Esophagus (tissue), 2 donors: Measurements from ENCODE around the gene HRH3. TPM values are rescaled to one million over a fixed set of nuclear protein-coding genes. Genes with fewer than 3 reads are reported as not detected.

ENCODE experiments used
- H3K27ac ChIP-seq, 2 donors: one replicate each; pipeline ENCODE4 v1.5.1; 2013; ENCODE audit warnings: low read depth in 2 of 2, mild to moderate bottlenecking in 2 of 2, inconsistent platforms in 1 of 2, low read length in 1 of 2, moderate library complexity in 1 of 2
- H3K27me3 ChIP-seq, 2 donors: one replicate each; pipeline ENCODE4 v1.6.1; 2013; ENCODE audit warnings: low read length in 2 of 2, control low read depth in 1 of 2, mild to moderate bottlenecking in 1 of 2; ENCODE audit not compliant: insufficient read depth in 2 of 2, control insufficient read depth in 1 of 2
- H3K36me3 ChIP-seq, 2 donors: one replicate each; pipeline ENCODE4 v1.6.1; 2013; ENCODE audit warnings: low read length in 1 of 2; ENCODE audit not compliant: control insufficient read depth in 2 of 2, insufficient read depth in 2 of 2
- H3K4me1 ChIP-seq, 2 donors: one replicate each; pipeline ENCODE4 v1.6.1; 2013; ENCODE audit warnings: low read length in 1 of 2; ENCODE audit not compliant: control insufficient read depth in 2 of 2, insufficient read depth in 2 of 2
- H3K4me3 ChIP-seq, 2 donors: one replicate each; pipeline ENCODE4 v1.5.1; 2013; ENCODE audit warnings: low read length in 2 of 2, mild to moderate bottlenecking in 2 of 2, low read depth in 1 of 2, moderate library complexity in 1 of 2
- H3K9me3 ChIP-seq, 2 donors: one replicate each; pipeline ENCODE4 v1.6.1; 2013; ENCODE audit warnings: mild to moderate bottlenecking in 2 of 2, low read depth in 1 of 2, low read length in 1 of 2, moderate library complexity in 1 of 2; ENCODE audit not compliant: control insufficient read depth in 2 of 2, insufficient read depth in 1 of 2
- WGBS, 2 donors: extraction: QIAGEN DNeasy Blood & Tissue Kit; methylation state at CpG; one replicate each; pipeline ENCODE4 v1.1.7; 2013; 5-methylcytosine and 5-hydroxymethylcytosine counted together
- polyA plus RNA-seq, 2 donors: library from polyadenylated mRNA; stranded (reverse); fragments of 200-250 nt; gene quantifications; one replicate each; pipeline ENCODE4 v1.2.3, GENCODE V29; 2013
- donor health status: healthy with polysubstance abuse.
- donor health status: Bipolar disorder and iron deficiency.

The HRH3 gene
- polyA plus RNA-seq, 2 donors: 0.02 TPM; not detected in 1

DNA sequence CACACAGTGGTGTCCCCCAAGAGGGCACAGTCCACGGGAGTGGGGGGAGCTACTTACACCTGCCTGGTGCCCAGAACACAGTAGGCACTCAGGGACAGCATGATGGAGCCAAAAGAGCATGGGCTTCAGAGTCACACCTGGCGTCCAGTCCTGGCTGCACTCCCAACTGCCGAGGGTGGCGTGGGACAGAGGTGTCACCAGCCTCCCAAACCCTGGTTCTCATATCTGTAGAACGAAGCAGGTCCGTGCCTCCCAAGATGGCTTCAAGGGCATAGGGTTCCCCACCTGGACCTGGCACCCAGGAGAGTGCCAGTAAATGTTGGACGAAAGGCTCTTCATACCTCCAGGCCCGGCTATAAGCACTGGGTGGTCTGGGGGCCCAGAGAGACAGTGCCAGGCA lies 8.9 kb downstream of the HRH3 start:
- Histone ChIP-seq H3K4me1 (no peaks in the 10 kb centered on the region), H3K9me3 (peaks cover 0 to 2% of the 10 kb centered on the region in 2 donors), H3K27ac (no peak overlapping the region), H3K4me3 (no peak overlapping the region), H3K36me3 (no peaks in the 10 kb centered on the region), H3K27me3 (peaks cover 4% of the 10 kb centered on the region in 2 donors)
- 76 to 77% methylated on average over 8 of the region's 8 CpGs for WGBS, 2 donors

DNA sequence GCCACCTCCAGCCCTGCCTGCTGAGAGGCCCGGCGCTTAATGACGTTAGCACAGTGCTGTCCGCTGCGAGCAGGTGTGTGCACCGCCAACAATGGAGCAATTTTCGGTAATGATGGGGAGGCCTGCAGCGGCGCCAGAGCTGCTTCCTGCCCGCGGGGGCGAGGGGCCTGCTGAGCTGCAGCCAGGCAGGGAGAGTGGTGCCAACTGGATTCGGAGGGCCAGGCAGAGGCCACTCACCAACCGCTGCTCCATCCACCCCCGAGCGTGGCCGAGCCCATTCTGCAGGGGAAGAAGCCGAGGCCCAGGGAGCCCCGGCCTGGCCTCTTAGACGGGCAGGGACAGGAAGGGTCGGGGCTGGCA lies 9.6 kb downstream of the HRH3 start:
- Histone ChIP-seq H3K9me3 (peaks cover 0 to 2% of the 10 kb centered on the region in 2 donors), H3K36me3 (no peaks in the 10 kb centered on the region), H3K4me1 (no peaks in the 10 kb centered on the region), H3K27ac (no peak overlapping the region), H3K4me3 (no peak overlapping the region), H3K27me3 (peaks cover 2 to 4% of the 10 kb centered on the region in 2 donors)
- 52 to 60% methylated on average over 21 of the region's 21 CpGs for WGBS, 2 donors

DNA sequence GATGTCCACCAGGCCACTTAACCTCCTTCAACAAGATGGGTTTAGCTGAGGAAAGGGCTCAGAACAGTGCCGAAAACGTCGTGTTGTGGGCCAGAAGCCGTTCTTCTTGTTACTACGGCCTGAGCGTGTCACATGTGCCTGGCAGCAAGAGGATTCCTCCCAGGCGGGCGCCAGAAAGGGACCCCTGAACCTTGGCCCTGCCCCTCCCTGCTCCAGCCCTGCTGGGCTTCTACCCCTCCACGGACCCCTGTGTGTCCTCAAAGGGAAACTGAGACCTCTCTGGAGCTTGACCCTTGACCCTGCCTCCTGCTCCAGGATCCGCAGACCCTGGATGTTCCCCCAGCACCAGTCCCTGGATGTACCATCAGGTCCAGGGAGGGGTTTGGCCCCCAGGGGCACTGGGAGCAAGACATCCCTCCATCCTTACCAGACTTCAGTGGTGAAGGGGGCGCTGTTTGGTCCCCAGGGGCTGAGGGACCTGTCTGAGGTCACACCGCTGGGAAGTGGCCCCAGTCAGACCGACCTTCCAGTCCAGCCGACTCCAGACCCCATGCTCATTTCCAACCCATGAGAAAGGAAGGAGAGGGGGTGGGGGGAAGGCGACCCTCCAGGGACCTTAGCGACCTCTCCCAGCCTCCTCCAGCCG lies 10.1 kb downstream of the HRH3 start:
- peaks cover 2 to 4% of the 10 kb centered on the region in 2 donors for H3K27me3 ChIP-seq

DNA sequence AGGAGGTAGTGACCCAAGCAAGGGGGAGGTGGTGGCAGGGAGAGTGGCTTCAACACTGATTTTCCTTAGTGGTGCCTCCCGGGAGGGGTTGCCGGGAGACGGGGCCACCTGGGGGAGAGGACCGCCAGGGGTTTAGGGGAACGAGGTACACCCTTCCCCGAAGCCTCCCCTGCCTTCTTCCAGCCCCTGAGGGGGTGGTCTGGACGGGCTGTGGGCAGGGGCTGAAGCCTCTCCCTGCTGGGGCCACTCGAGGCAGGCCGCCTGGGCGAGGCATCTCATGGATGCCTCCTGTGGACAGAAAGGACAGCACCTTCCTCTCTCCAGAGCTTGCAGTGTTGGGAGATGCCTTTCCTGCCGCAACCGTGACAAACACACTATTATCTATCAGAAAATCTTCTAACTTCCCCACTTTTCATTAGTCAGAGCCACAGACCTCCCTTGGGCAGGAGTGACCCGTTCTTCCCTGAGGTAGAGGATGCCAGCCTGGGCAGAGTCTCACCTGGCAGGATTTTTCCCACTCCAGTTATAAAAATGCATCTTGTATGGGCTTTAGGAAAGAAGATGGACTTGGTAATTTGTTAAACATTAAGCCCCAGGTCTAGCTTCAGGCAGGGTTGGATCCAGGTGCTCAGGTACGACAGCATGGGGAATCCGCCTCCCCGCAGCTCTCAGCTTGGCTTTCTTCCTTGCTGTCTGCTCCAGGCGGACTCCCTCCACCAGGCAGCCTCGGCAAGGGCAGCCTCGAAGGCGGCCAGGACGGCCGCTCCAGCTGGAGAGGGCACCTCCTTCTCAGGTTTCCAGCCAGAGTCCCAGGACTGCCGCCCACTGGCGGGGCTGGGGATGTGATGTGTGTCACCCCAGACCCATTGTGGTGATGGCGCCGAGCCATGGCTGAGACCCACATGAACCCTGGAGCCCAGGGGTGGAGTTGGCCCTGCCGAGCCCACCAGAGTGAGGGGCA lies 11.0 kb downstream of the HRH3 start:
- peaks cover 0 to 4% of the 10 kb centered on the region in 2 donors for H3K27me3 ChIP-seq
- H3K27ac ChIP-seq: no peak overlapping the region
- WGBS, 2 donors: 24 to 27% methylated on average over 27 of the region's 27 CpGs
- peaks cover 0 to 2% of the 10 kb centered on the region in 2 donors for H3K9me3 ChIP-seq
- H3K36me3 ChIP-seq: no peaks in the 10 kb centered on the region
- no peaks in the 10 kb centered on the region for H3K4me1 ChIP-seq
- H3K4me3 ChIP-seq: no peak overlapping the region

More for the DNA sequence above, 10.1 kb downstream of the HRH3 start:
- Histone ChIP-seq H3K4me1 (no peaks in the 10 kb centered on the region), H3K27ac (no peak overlapping the region), H3K4me3 (no peak overlapping the region), H3K9me3 (peaks cover 0 to 2% of the 10 kb centered on the region in 2 donors), H3K36me3 (no peaks in the 10 kb centered on the region)
- WGBS, 2 donors: 52 to 60% methylated on average over 17 of the region's 17 CpGs

DNA sequence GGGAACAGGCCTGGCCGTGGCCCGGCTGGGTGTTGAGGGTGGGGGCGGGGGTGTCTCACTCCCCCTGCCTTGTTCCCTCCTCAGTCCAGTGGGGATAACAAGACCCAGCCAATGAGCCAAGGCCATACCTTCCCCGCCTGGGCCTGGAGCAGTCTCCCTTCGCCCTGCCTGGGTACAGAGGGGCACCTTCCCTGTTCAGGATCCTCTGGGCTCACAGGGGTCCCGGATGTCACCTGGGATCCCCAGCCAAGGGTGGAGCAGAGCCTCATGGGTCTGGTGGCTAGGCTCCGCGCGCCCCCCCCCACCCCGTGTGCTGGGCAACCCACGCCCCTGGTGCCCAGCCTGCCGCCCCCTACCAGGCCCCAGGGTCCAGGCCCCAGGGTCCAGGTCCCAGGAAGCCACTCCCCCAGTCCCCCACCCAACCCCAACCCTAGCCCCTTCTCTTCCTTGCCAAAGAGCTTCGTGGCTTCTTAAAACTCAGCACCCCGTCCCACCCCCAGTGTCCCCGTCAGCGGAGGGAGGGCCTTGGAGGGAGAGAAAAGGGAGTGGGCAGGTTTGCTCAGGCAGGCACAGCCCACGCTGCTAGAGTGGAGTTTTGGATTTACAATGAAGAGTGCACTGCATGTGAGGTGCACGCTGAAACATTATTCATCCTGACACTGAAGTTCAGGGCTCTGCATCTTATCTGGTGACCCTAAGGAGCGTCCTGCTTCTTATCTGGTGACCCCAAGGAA lies 11.8 kb downstream of the HRH3 start:
- Histone ChIP-seq H3K36me3 (no peaks in the 10 kb centered on the region), H3K9me3 (peaks cover 0 to 2% of the 10 kb centered on the region in 2 donors), H3K4me1 (no peaks in the 10 kb centered on the region), H3K4me3 (no peak overlapping the region), H3K27ac (no peak overlapping the region), H3K27me3 (peaks cover 0 to 4% of the 10 kb centered on the region in 2 donors)
- 54 to 64% methylated on average over 18 to 19 of the region's 19 CpGs for WGBS, 2 donors

DNA sequence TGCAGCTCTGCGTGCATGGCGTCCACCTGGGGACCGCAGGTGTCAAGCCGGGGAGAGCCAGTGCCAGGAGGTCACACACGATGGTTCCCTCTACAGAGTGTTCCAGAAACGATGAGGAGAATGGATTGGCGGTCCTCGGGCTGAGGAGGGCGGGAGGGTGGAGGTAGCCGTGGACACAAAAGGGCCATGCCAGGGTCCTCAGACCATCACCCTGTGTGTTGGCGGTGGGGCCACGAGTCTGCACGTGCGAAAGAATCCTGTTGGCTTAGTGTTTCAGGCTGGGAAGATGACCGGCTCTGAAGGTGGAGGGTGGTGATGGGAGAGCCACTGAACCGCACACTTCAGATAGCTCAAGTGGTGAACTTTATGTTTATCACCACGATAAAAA lies 13.7 kb downstream of the HRH3 start:
- peaks cover 3 to 9% of the 10 kb centered on the region in 2 donors for H3K36me3 ChIP-seq
- WGBS, 2 donors: 83 to 88% methylated on average over 17 of the region's 17 CpGs
- no peaks in the 10 kb centered on the region for H3K27me3 ChIP-seq
- H3K4me3 ChIP-seq: no peak overlapping the region
- H3K27ac ChIP-seq: no peak overlapping the region
- H3K9me3 ChIP-seq: peaks cover 0 to 2% of the 10 kb centered on the region in 2 donors
- no peaks in the 10 kb centered on the region for H3K4me1 ChIP-seq

DNA sequence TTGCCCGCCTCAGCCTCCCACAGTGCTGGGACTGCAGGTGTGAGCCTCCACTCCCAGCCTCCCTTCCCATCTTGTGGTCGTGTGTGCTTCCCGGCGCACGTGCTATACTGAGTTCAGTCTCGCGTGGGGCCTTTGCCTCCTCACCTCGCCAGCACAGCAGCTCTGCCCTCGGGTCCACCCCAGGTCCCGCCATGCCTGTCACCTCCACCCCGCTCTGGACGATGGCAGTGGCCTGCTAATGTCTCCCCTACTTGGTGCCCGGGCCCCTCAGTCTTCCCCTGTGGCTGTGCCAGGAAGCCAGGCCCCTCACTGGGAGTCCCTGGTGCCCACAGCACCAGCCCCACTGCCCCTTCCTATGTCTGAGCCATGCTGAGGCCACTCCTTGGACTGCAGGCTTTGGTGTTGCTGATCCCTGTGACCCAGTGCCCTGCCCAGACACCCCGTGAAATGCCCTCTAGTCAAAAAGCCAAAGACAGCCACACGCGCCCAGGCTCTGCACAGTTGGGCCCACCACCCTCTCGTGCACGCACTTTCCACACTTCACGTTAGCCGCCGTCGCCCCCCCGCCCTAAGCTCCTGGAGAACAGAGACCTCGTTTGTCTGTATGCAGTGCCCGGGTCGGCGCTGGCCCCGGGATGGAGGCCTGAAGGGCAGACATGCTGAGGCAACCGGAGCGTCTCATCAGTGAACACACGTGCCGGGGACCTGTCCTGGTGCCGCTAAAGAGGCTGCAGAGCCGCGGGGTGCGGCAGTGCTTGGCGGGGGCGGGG lies 14.3 kb downstream of the HRH3 start:
- H3K9me3 ChIP-seq: no peaks in the 10 kb centered on the region
- no peak overlapping the region for H3K27ac ChIP-seq
- 89 to 90% methylated on average over 37 to 38 of the region's 38 CpGs for WGBS, 2 donors
- no peaks in the 10 kb centered on the region for H3K4me1 ChIP-seq
- no peaks in the 10 kb centered on the region for H3K27me3 ChIP-seq
- H3K4me3 ChIP-seq: no peak overlapping the region
- H3K36me3 ChIP-seq: peaks cover 4 to 14% of the 10 kb centered on the region in 2 donors

DNA sequence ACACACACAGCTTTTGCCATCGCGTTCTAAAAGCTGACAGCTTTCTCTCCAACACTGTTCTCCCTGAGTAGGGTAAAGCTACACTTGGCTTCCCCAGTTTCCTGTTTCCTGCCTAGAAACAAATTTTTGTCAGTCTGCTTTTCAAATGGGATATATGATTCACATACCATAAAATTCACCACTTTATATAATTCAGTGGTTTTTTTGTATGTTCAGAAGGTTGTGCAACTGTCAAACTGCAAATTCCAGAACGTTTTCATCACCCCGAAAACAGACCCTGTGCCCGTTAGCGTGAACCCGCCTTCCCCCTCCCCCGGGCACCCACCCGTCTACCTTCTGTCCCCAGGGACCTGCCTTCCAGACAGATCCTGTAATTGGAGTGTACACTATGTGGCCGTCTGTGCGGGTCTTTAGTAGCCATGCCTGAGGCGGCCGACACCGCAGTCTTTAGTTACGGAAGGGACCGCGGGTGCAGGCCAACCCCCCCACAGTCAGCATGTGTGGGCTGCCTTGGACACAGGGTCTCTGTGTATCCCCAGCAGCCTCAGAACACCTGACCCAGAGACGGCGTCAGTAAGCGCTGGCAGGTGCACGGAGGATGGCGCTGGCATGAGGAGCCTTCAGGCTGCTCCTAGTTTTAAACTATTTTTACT lies 16.6 kb downstream of the HRH3 start:
- Histone ChIP-seq H3K36me3 (peaks cover 19 to 22% of the 10 kb centered on the region in 2 donors), H3K4me1 (no peaks in the 10 kb centered on the region), H3K27ac (no peak overlapping the region), H3K27me3 (no peaks in the 10 kb centered on the region), H3K4me3 (no peak overlapping the region), H3K9me3 (peaks cover 0 to 3% of the 10 kb centered on the region in 2 donors)
- 85 to 89% methylated on average over 22 of the region's 22 CpGs for WGBS, 2 donors
